ENCODE measurements around the gene LCP1. TPM values are rescaled to one million over a fixed set of nuclear protein-coding genes. Genes with fewer than 3 reads are reported as not detected.

Gene LCP1
- polyA plus RNA-seq, 3 donors from 2014 or later = 1,594 to 2,414 (median 2,262) TPM

GRCh38 chr13:46113596-46113995 is 68.4 kb downstream of the LCP1 start:
- no peaks in the 10 kb centered on the region for H3K36me3 Mint-ChIP-seq
- H3K9me3 Mint-ChIP-seq = no peaks in the 10 kb centered on the region
- H3K27me3 Mint-ChIP-seq (ENCODE audit: low read depth in 3 of 3) = peaks cover 0 to 16% (median 2%) of the 10 kb centered on the region in 3 donors
- no peaks in the 10 kb centered on the region for H3K4me1 Mint-ChIP-seq
- H3K4me3 Mint-ChIP-seq = no peak overlapping the region
- peak in 1 of 3 donors; percentile 14 for DNase-seq
- peak overlapping the region in 1 of 6 donors; percentile 14 for H3K27ac Mint-ChIP-seq

- Mint-ChIP-seq H3K27me3 (ENCODE audit: low read depth in 3 of 3) (peaks cover 0 to 14% (median 2%) of the 10 kb centered on the region in 3 donors), H3K4me1 (peaks cover 0 to 7% of the 10 kb centered on the region in 2 donors), H3K4me3 (no peak overlapping the region), H3K9me3 (no peaks in the 10 kb centered on the region), H3K36me3 (no peaks in the 10 kb centered on the region), H3K27ac (no peak overlapping the region)
- DNase-seq = no peak
Measured at GRCh38 chr13:46111151-46111550, 70.8 kb downstream of the LCP1 start.

- Mint-ChIP-seq H3K4me3 (no peak overlapping the region), H3K4me1 (peaks cover 0 to 7% of the 10 kb centered on the region in 2 donors), H3K36me3 (no peaks in the 10 kb centered on the region), H3K9me3 (no peaks in the 10 kb centered on the region), H3K27me3 (ENCODE audit: low read depth in 3 of 3) (peaks cover 0 to 15% (median 2%) of the 10 kb centered on the region in 3 donors), H3K27ac (peak overlapping the region in 2 of 6 donors; percentile 25 to 31)
- no peak for DNase-seq
Measured at GRCh38 chr13:46109451-46109850, 72.5 kb downstream of the LCP1 start.

- no peak for DNase-seq
- H3K27ac Mint-ChIP-seq = no peak overlapping the region
- H3K9me3 Mint-ChIP-seq = no peaks in the 10 kb centered on the region
- no peak overlapping the region for H3K4me3 Mint-ChIP-seq
- peaks cover 0 to 7% of the 10 kb centered on the region in 2 donors for H3K4me1 Mint-ChIP-seq
- H3K27me3 Mint-ChIP-seq (ENCODE audit: low read depth in 3 of 3) = peaks cover 0 to 9% (median 0%) of the 10 kb centered on the region in 3 donors
- no peaks in the 10 kb centered on the region for H3K36me3 Mint-ChIP-seq
Measured at GRCh38 chr13:46106839-46107371, 75.1 kb downstream of the LCP1 start.

GRCh38 chr13:46104868-46105267 is 77.1 kb downstream of the LCP1 start, which contains the start of gene CPB2:
TSS of gene CPB2 (minus strand) at chr13:46105033. CDS start at chr13:46105009, 24 bp downstream.
- no peak within 1 kb of the TSS for H3K27ac Mint-ChIP-seq

GRCh38 chr13:46103037-46103436 is 78.9 kb downstream of the LCP1 start:
- Mint-ChIP-seq H3K36me3 (no peaks in the 10 kb centered on the region), H3K9me3 (no peaks in the 10 kb centered on the region), H3K27ac (no peak overlapping the region), H3K4me1 (peaks cover 0 to 7% of the 10 kb centered on the region in 2 donors), H3K4me3 (no peak overlapping the region), H3K27me3 (ENCODE audit: low read depth in 3 of 3) (peaks cover 0 to 6% (median 3%) of the 10 kb centered on the region in 3 donors)
- DNase-seq = no peak

More at GRCh38 chr13:46104868-46105267, 77.1 kb downstream of the LCP1 start, which contains the start of gene CPB2:
- Mint-ChIP-seq H3K27me3 (ENCODE audit: low read depth in 3 of 3) (peaks cover 0 to 2% (median 2%) of the 10 kb centered on the region in 3 donors), H3K36me3 (no peaks in the 10 kb centered on the region), H3K9me3 (no peaks in the 10 kb centered on the region), H3K4me1 (peaks cover 0 to 7% of the 10 kb centered on the region in 2 donors), H3K4me3 (no peak within 1 kb of the TSS)
- no peak for DNase-seq

GRCh38 chr13:46102255-46102605 is 79.7 kb downstream of the LCP1 start:
- H3K9me3 Mint-ChIP-seq = no peaks in the 10 kb centered on the region
- no peak overlapping the region for H3K4me3 Mint-ChIP-seq
- no peaks in the 10 kb centered on the region for H3K36me3 Mint-ChIP-seq
- H3K4me1 Mint-ChIP-seq = peaks cover 0 to 5% of the 10 kb centered on the region in 2 donors
- H3K27ac Mint-ChIP-seq = no peak overlapping the region
- H3K27me3 Mint-ChIP-seq (ENCODE audit: low read depth in 3 of 3) = peaks cover 1 to 6% (median 3%) of the 10 kb centered on the region in 3 donors
- DNase-seq = no peak

- peaks cover 3 to 6% (median 4%) of the 10 kb centered on the region in 3 donors for H3K27me3 Mint-ChIP-seq (ENCODE audit: low read depth in 3 of 3)
- H3K9me3 Mint-ChIP-seq = no peaks in the 10 kb centered on the region
- H3K4me1 Mint-ChIP-seq = no peaks in the 10 kb centered on the region
- DNase-seq = no peak
- no peak overlapping the region for H3K27ac Mint-ChIP-seq
- H3K36me3 Mint-ChIP-seq = no peaks in the 10 kb centered on the region
- no peak overlapping the region for H3K4me3 Mint-ChIP-seq
Measured at GRCh38 chr13:46101484-46102254, 80.3 kb downstream of the LCP1 start.

GRCh38 chr13:46101002-46101401 is 81.0 kb downstream of the LCP1 start:
- Mint-ChIP-seq H3K27ac (no peak overlapping the region), H3K4me1 (no peaks in the 10 kb centered on the region), H3K27me3 (ENCODE audit: low read depth in 3 of 3) (peaks cover 3 to 6% (median 4%) of the 10 kb centered on the region in 3 donors), H3K4me3 (no peak overlapping the region), H3K9me3 (no peaks in the 10 kb centered on the region), H3K36me3 (no peaks in the 10 kb centered on the region)
- no peak for DNase-seq

GRCh38 chr13:46100191-46100815 is 81.7 kb downstream of the LCP1 start:
- H3K9me3 Mint-ChIP-seq = no peaks in the 10 kb centered on the region
- no peak overlapping the region for H3K27ac Mint-ChIP-seq
- no peaks in the 10 kb centered on the region for H3K36me3 Mint-ChIP-seq
- peaks cover 3 to 7% (median 4%) of the 10 kb centered on the region in 3 donors for H3K27me3 Mint-ChIP-seq (ENCODE audit: low read depth in 3 of 3)
- DNase-seq = no peak
- no peaks in the 10 kb centered on the region for H3K4me1 Mint-ChIP-seq
- H3K4me3 Mint-ChIP-seq = no peak overlapping the region

- Mint-ChIP-seq H3K36me3 (no peaks in the 10 kb centered on the region), H3K27me3 (ENCODE audit: low read depth in 3 of 3) (peaks cover 3 to 9% (median 4%) of the 10 kb centered on the region in 3 donors), H3K9me3 (no peaks in the 10 kb centered on the region), H3K27ac (no peak overlapping the region), H3K4me3 (no peak overlapping the region), H3K4me1 (no peaks in the 10 kb centered on the region)
- no peak for DNase-seq
Measured at GRCh38 chr13:46097663-46098062, 84.3 kb downstream of the LCP1 start.

- no peaks in the 10 kb centered on the region for H3K36me3 Mint-ChIP-seq
- no peak overlapping the region for H3K27ac Mint-ChIP-seq
- DNase-seq = no peak
- no peaks in the 10 kb centered on the region for H3K4me1 Mint-ChIP-seq
- no peaks in the 10 kb centered on the region for H3K9me3 Mint-ChIP-seq
- H3K4me3 Mint-ChIP-seq = no peak overlapping the region
- H3K27me3 Mint-ChIP-seq (ENCODE audit: low read depth in 3 of 3) = peaks cover 3 to 12% (median 4%) of the 10 kb centered on the region in 3 donors
Measured at GRCh38 chr13:46097015-46097414, 85.0 kb downstream of the LCP1 start.

- DNase-seq = no peak
- no peaks in the 10 kb centered on the region for H3K36me3 Mint-ChIP-seq
- peaks cover 1 to 12% (median 4%) of the 10 kb centered on the region in 3 donors for H3K27me3 Mint-ChIP-seq (ENCODE audit: low read depth in 3 of 3)
- H3K9me3 Mint-ChIP-seq = no peaks in the 10 kb centered on the region
- no peak overlapping the region for H3K27ac Mint-ChIP-seq
- H3K4me1 Mint-ChIP-seq = no peaks in the 10 kb centered on the region
- no peak overlapping the region for H3K4me3 Mint-ChIP-seq
Measured at GRCh38 chr13:46094478-46094877, 87.5 kb downstream of the LCP1 start.
